GM18517 (cell line): ENCODE results near the gene TTC38.

Experiments used
- ATAC-seq: cut with Tn5 transposase; IDR thresholded peaks from one replicate; pipeline ENCODE4 v1.9.1; 2021; ENCODE audit warnings: mild to moderate bottlenecking, moderate library complexity; ENCODE audit not compliant: unreplicated experiment

Gene TTC38

GRCh38 chr22:46276563-46276962 lies 8.8 kb downstream of the TTC38 start:
- no peak for ATAC-seq

- no peak for ATAC-seq
Measured at GRCh38 chr22:46278656-46279645, 11.1 kb downstream of the TTC38 start.

- ATAC-seq, result no peak
Measured at GRCh38 chr22:46280063-46280817, 12.4 kb downstream of the TTC38 start.

GRCh38 chr22:46280999-46281623 lies 13.3 kb downstream of the TTC38 start:
- no peak for ATAC-seq

- ATAC-seq, result no peak
Measured at GRCh38 chr22:46281866-46282678, 14.3 kb downstream of the TTC38 start.

- ATAC-seq, result no peak
Measured at GRCh38 chr22:46286006-46286405, 18.2 kb downstream of the TTC38 start.

- no peak for ATAC-seq
Measured at GRCh38 chr22:46286941-46287872, 19.4 kb downstream of the TTC38 start.

GRCh38 chr22:46287873-46288751 lies 20.3 kb downstream of the TTC38 start:
- ATAC-seq, result no peak

GRCh38 chr22:46288846-46289243 lies 21.0 kb downstream of the TTC38 start:
- no peak for ATAC-seq

- no peak for ATAC-seq
Measured at GRCh38 chr22:46289244-46289891, 21.6 kb downstream of the TTC38 start.

GRCh38 chr22:46290121-46290842 lies 22.5 kb downstream of the TTC38 start:
- no peak for ATAC-seq

- ATAC-seq, result no peak
Measured at GRCh38 chr22:46290843-46291785, 23.3 kb downstream of the TTC38 start.

- ATAC-seq, result no peak
Measured at GRCh38 chr22:46292173-46292572, 24.4 kb downstream of the TTC38 start.

GRCh38 chr22:46292732-46293131 lies 24.9 kb downstream of the TTC38 start:
- no peak for ATAC-seq

- no peak for ATAC-seq
Measured at GRCh38 chr22:46293577-46294260, 25.9 kb downstream of the TTC38 start.

- no peak for ATAC-seq
Measured at GRCh38 chr22:46294784-46295183, 27.0 kb downstream of the TTC38 start.
